Skeletal muscle tissue (tissue), 4 donors: ENCODE data around the gene SPACA6. TPM values are rescaled to one million over a fixed set of nuclear protein-coding genes. Genes with fewer than 3 reads are reported as not detected.

Experiments used
- H3K27ac ChIP-seq: one replicate; pipeline ENCODE4 v1.7.0; 2013; ENCODE audit warnings: mild to moderate bottlenecking, low read depth, low read length, inconsistent platforms
- H3K27me3 ChIP-seq, 3 donors: one replicate each; pipeline ENCODE4 v1.7.0; 2013; ENCODE audit warnings: low read length in 3 of 3; ENCODE audit not compliant: control insufficient read depth in 3 of 3, insufficient read depth in 3 of 3
- H3K36me3 ChIP-seq, 3 donors: one replicate each; pipeline ENCODE4 v1.7.0; 2013; ENCODE audit warnings: low read length in 3 of 3; ENCODE audit not compliant: control insufficient read depth in 3 of 3, insufficient read depth in 3 of 3
- H3K4me1 ChIP-seq, 3 donors: one replicate each; pipeline ENCODE4 v1.7.0; 2013; ENCODE audit warnings: low read length in 3 of 3, mild to moderate bottlenecking in 3 of 3; ENCODE audit not compliant: control insufficient read depth in 3 of 3, insufficient read depth in 3 of 3
- H3K4me3 ChIP-seq, 3 donors: one replicate each; pipeline ENCODE4 v1.7.0; 2013; ENCODE audit warnings: low read length in 3 of 3
- H3K9ac ChIP-seq, 3 donors: one replicate each; pipeline ENCODE4 v1.7.0; 2013; ENCODE audit warnings: low read length in 3 of 3, mild to moderate bottlenecking in 3 of 3, moderate library complexity in 2 of 3, low read depth in 1 of 3
- H3K9me3 ChIP-seq, 3 donors: one replicate each; pipeline ENCODE4 v1.7.0; 2013; ENCODE audit warnings: low read length in 3 of 3; ENCODE audit not compliant: control insufficient read depth in 3 of 3
- total RNA-seq: library from RNA; depleted of rRNA; stranded (reverse); fragments of >200 nt; gene quantifications from one replicate; pipeline ENCODE4 v1.2.3, GENCODE V29; 2014
- donor health status: Osteomylitis.

The SPACA6 gene
- total RNA-seq, 1 donor from 2014 or later: 4.7 TPM

DNA sequence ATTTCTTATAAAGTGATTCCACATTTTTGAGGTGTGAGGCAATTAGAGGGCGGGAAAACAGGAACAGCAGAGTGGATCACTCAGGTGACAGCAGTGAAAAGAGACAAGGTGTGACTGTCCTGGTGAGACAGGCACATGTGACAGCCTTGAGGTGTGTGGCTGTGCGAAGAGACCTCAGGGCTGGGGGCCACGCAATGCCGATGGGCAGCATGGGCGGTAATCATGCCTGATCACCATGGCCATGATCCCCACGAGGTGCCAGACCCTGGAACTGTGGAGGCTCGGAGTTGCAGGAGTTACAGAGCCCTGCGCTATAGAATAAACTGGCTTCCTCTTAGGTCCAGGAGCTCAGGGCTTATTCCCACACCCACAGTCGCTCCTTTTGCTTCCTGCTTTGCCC, 2.0 kb downstream of the SPACA6 start:
- peaks cover 0 to 10% (median 9%) of the 10 kb centered on the region in 3 donors for H3K4me1 ChIP-seq
- no peak overlapping the region for H3K4me3 ChIP-seq
- peaks cover 0 to 3% (median 0%) of the 10 kb centered on the region in 3 donors for H3K27me3 ChIP-seq
- H3K9me3 ChIP-seq: peaks cover 0 to 4% (median 0%) of the 10 kb centered on the region in 3 donors
- no peak overlapping the region for H3K27ac ChIP-seq
- H3K9ac ChIP-seq: no peak overlapping the region
- peaks cover 9 to 20% (median 11%) of the 10 kb centered on the region in 3 donors for H3K36me3 ChIP-seq

GRCh38 chr19:51695702-51696315, 2.7 kb downstream of the SPACA6 start:
- Histone ChIP-seq H3K36me3 (peaks cover 9 to 20% (median 11%) of the 10 kb centered on the region in 3 donors), H3K9me3 (peaks cover 0 to 4% (median 0%) of the 10 kb centered on the region in 3 donors), H3K9ac (no peak overlapping the region), H3K4me1 (peaks cover 0 to 10% (median 9%) of the 10 kb centered on the region in 3 donors), H3K27me3 (no peaks in the 10 kb centered on the region), H3K4me3 (no peak overlapping the region), H3K27ac (no peak overlapping the region)

DNA sequence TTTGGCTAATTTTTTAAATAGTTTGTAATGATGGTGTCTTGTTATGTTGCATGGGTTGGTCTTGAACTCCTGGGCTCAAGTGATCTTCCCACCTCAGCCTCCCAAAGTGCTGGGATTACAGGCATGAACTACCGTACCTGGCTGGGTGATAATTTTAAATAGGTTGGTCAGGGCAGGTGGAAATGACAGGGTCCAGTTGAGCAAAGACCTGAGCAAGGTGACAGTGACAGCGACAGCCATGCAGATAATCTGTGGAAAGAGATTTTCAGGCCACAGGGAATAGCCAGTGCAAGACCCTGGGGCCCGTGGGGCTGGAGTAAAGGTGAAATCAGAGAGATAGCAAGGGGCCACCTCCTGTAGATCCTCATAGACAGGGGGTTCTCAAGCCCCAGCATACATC, 3.5 kb downstream of the SPACA6 start:
- H3K9me3 ChIP-seq: peaks cover 0 to 4% (median 0%) of the 10 kb centered on the region in 3 donors
- H3K4me1 ChIP-seq: peaks cover 0 to 9% (median 5%) of the 10 kb centered on the region in 3 donors
- no peak overlapping the region for H3K9ac ChIP-seq
- no peak overlapping the region for H3K4me3 ChIP-seq
- H3K27me3 ChIP-seq: no peaks in the 10 kb centered on the region
- H3K27ac ChIP-seq: no peak overlapping the region
- peaks cover 9 to 20% (median 11%) of the 10 kb centered on the region in 3 donors for H3K36me3 ChIP-seq

DNA sequence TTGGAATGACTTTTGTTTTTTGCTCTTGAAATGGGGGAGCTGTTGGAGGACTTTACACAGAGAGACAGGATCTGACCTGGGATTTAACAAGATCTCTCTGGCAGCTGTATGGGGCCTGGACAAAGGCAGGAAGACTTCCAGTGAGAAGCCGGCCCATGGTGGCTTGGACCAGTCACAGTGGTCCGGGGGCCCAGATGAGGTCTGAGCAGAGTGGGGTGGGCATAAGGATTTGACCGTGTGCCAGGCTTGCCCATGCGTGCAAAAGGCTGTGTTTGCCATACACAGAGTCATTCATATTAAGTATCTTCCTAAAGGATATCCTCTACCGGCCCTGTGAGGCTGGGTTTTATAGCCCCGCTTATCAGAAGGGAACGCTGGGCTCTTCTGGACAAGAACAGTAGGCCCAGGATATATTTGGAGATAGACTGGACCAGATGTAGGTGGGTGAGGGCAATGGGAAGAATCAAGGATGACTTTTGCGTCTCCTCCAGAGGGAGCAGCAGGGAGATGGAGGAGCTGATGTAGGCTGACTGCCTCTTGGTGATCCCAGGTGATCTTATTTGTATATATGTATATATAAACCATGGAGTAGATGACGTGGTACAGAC, 4.1 kb downstream of the SPACA6 start:
- Histone ChIP-seq H3K4me1 (peaks cover 0 to 5% (median 4%) of the 10 kb centered on the region in 3 donors), H3K27me3 (no peaks in the 10 kb centered on the region), H3K27ac (no peak overlapping the region), H3K9me3 (peaks cover 0 to 4% (median 0%) of the 10 kb centered on the region in 3 donors), H3K4me3 (no peak overlapping the region), H3K9ac (no peak overlapping the region), H3K36me3 (peaks cover 9 to 20% (median 11%) of the 10 kb centered on the region in 3 donors)

DNA sequence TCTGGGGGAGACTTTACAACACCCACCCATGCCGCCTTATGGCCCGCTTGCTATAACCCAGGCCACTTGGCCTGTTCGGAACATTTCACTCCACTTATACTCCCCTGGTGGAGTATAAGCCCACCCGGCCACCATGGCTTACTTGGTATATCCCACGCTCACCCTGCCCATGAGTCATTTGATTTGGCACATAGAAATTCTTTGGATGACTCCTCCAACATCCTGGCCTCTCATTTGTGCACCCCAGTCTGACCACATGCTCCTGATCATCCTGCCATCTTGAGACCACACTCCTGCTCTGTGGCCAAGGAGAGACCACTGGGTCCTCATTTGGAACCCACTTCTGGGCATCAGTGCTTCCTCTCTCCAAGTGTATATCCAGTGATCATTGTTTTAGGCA, 5.2 kb downstream of the SPACA6 start:
- Histone ChIP-seq H3K9me3 (peaks cover 0 to 4% (median 2%) of the 10 kb centered on the region in 3 donors), H3K9ac (no peak overlapping the region), H3K27ac (no peak overlapping the region), H3K27me3 (peaks cover 0 to 2% (median 0%) of the 10 kb centered on the region in 3 donors), H3K4me1 (peaks cover 0 to 7% (median 7%) of the 10 kb centered on the region in 3 donors), H3K36me3 (peaks cover 9 to 20% (median 11%) of the 10 kb centered on the region in 3 donors), H3K4me3 (no peak overlapping the region)

GRCh38 chr19:51699170-51699569, 6.0 kb downstream of the SPACA6 start:
- Histone ChIP-seq H3K9me3 (peaks cover 0 to 4% (median 2%) of the 10 kb centered on the region in 3 donors), H3K9ac (no peak overlapping the region), H3K36me3 (peaks cover 9 to 20% (median 11%) of the 10 kb centered on the region in 3 donors), H3K4me3 (no peak overlapping the region), H3K27ac (no peak overlapping the region), H3K27me3 (peaks cover 0 to 4% (median 2%) of the 10 kb centered on the region in 3 donors), H3K4me1 (peaks cover 0 to 10% (median 7%) of the 10 kb centered on the region in 3 donors)

DNA sequence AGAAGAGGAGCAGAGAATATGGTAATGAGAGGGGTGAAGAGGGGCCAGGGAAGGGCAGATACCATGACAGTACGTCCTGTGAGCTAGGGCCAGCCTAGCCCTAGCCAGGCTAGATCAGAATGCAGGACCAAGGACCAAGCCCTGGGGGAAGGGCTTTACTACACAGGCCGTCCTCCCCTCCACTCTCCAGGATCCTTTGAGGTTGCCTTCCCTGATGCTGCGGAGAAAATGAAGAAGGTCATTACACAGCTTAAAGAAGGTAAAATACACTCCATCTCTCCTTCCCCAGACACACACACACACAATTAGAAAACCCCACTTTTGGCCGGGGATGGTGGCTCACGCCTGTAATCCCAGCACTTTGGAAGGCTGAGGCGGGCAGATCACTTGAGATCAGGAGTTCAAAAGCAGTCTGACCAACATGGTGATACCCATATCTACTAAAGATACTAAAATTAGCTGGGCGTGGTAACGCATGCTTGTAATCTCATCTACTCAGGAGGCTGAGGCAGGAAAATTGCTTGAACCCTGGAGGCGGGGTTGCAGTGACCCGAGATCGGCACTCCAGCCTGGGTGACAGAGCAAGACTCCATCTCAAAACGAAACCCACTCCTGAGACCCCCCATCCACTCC, 8.5 kb downstream of the SPACA6 start:
- peaks cover 6 to 8% (median 6%) of the 10 kb centered on the region in 3 donors for H3K36me3 ChIP-seq

GRCh38 chr19:51702103-51702824, 9.1 kb downstream of the SPACA6 start:
- peaks cover 6 to 11% (median 8%) of the 10 kb centered on the region in 3 donors for H3K36me3 ChIP-seq
- peak overlapping the region; percentile 88 for H3K27ac ChIP-seq
- no peak overlapping the region for H3K4me3 ChIP-seq
- H3K9me3 ChIP-seq: peaks cover 0 to 4% (median 2%) of the 10 kb centered on the region in 3 donors
- no peak overlapping the region for H3K9ac ChIP-seq
- H3K4me1 ChIP-seq: peaks cover 0 to 15% (median 11%) of the 10 kb centered on the region in 3 donors
- peaks cover 0 to 4% (median 2%) of the 10 kb centered on the region in 3 donors for H3K27me3 ChIP-seq

More for the DNA sequence above, 8.5 kb downstream of the SPACA6 start:
- H3K27me3 ChIP-seq: peaks cover 0 to 4% (median 2%) of the 10 kb centered on the region in 3 donors
- no peak overlapping the region for H3K9ac ChIP-seq
- H3K27ac ChIP-seq: peak overlapping the region; percentile 12
- H3K4me3 ChIP-seq: no peak overlapping the region
- H3K9me3 ChIP-seq: peaks cover 0 to 4% (median 2%) of the 10 kb centered on the region in 3 donors
- peaks cover 0 to 15% (median 11%) of the 10 kb centered on the region in 3 donors for H3K4me1 ChIP-seq

GRCh38 chr19:51702825-51703574, 9.9 kb downstream of the SPACA6 start:
- Histone ChIP-seq H3K27me3 (peaks cover 0 to 4% (median 2%) of the 10 kb centered on the region in 3 donors), H3K27ac (peak overlapping the region; percentile 88), H3K9me3 (peaks cover 0 to 4% (median 2%) of the 10 kb centered on the region in 3 donors), H3K9ac (no peak overlapping the region), H3K4me1 (peaks cover 0 to 15% (median 11%) of the 10 kb centered on the region in 3 donors), H3K4me3 (peak overlapping the region in 1 of 3 donors; percentile 84), H3K36me3 (peaks cover 6 to 8% (median 7%) of the 10 kb centered on the region in 3 donors)
